Measurements from ENCODE around the gene DMRTB1. TPM values are rescaled to one million over a fixed set of nuclear protein-coding genes. Genes with fewer than 3 reads are reported as not detected.

The DMRTB1 gene
- total RNA-seq, 1 experiment from 2014 or later = not detected

DNA sequence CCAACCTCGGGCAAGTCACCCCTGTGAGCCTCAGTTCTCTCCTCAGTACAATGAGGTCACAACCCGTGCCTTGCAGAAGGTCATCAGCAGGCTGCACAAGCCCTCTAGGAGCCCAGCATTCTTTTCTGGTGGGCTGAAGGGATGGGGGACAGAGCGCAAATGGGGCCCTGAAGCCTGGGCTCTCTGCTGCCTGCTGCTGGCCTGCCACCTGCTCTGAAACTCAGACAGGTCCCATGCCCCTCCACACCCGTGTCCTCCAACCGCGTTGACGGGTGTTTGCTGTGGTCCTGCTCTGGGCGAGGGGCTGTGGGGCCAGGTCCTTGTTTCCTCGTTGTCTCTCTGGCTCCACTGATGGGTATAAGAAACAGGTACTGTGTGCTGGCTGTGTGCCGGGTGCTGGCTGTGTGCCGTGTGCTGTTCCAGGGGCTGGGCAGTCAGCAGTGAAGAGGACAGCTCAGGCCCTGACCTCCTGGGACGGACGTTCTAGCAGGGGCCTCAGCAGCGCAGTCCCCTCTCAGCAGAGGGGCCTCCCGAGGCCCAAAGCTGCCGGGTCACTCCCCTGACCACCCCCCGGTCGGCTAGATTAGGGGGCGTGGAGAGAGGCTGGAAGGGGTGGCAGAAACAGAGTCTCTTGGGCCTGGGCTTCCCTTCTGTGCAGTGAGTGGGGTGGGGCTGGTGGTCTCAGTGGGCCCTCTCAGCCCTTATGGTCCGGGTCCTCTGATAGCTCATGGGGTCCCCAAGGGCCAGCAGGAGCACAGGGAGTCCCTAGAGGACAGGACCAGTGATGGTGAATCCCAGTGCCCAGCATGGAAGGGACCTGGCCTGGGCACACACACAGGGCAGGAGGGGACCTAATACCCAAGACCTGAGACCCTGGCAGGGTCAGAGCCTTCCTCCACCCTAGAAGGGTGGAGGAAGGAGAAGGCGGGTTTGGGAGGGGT lies 42.1 kb downstream of the DMRTB1 start:
- peak; percentile 10; the same call in 1 of the 2 replicates for ATAC-seq

DNA sequence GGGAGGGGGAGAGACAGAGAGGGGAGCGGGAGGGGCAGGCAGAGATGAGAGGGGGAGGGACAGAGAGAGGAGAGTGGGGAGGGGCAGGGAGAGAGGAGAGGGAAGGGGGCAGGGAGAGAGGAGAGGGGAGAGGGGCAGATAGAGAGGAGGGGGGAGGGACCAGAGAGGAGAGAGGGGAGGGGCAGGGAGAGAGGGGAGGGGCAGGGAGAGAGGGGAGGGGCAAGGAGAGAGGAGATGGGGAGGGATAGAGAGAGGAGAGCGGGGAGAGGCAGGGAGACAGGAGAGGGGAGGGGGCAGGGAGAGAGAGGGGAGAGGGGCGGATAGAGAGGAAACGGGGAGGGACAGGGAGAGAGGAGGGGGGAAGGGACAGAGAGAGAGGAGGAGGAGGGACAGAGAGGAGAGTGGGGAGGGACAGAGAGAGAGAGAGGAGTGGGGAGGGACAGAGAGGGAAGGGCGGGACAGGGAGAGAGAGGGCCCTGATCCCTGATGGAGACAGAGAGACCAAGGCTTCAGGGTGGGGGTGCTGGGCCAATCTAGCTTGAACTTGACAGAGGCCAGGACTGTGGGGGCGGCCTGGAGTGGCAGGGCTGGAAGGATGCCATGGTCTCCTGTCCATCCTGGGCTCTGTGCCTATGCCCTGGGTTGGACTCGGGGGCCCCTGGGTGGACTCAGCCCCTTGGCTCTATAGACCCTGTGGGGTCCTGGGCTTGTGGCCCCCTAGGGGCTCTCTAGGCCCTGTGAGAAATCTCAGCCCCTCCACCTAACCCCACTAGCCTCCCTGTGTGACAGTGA lies 43.6 kb downstream of the DMRTB1 start:
- H3K4me3 ChIP-seq (ENCODE audit: low read depth in 2 of 2, low read length in 2 of 2) = no peak overlapping the region
- DNase-seq (ENCODE audit: low read depth, low spot score) (no peak), ATAC-seq (peak; percentile 59)
- H3K36me3 ChIP-seq (ENCODE audit: control insufficient read depth, insufficient read depth, low read length) = no peaks in the 10 kb centered on the region
- H3K27ac ChIP-seq (ENCODE audit: low read length) = no peak overlapping the region
- H3K27me3 ChIP-seq (ENCODE audit: control insufficient read depth, insufficient read depth, low read length) = no peaks in the 10 kb centered on the region
- no peak for TF ChIP-seq TCF7L2 (IDR thresholded peaks at IDR 0.05; ENCODE audit: low read depth, low read length)
- no peak for TF ChIP-seq POLR2AphosphoS5 (IDR thresholded peaks at IDR 0.05; ENCODE audit: low read depth, low read length)
- no peak for TF ChIP-seq SIN3A (IDR thresholded peaks at IDR 0.05; ENCODE audit: borderline replicate concordance, insufficient read depth, low read depth, low read length)
- TF ChIP-seq, protein P1, sequence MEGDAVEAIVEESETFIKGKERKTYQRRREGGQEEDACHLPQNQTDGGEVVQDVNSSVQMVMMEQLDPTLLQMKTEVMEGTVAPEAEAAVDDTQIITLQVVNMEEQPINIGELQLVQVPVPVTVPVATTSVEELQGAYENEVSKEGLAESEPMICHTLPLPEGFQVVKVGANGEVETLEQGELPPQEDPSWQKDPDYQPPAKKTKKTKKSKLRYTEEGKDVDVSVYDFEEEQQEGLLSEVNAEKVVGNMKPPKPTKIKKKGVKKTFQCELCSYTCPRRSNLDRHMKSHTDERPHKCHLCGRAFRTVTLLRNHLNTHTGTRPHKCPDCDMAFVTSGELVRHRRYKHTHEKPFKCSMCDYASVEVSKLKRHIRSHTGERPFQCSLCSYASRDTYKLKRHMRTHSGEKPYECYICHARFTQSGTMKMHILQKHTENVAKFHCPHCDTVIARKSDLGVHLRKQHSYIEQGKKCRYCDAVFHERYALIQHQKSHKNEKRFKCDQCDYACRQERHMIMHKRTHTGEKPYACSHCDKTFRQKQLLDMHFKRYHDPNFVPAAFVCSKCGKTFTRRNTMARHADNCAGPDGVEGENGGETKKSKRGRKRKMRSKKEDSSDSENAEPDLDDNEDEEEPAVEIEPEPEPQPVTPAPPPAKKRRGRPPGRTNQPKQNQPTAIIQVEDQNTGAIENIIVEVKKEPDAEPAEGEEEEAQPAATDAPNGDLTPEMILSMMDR (IDR thresholded peaks at IDR 0.05) = no peak
- TF ChIP-seq, protein P2, sequence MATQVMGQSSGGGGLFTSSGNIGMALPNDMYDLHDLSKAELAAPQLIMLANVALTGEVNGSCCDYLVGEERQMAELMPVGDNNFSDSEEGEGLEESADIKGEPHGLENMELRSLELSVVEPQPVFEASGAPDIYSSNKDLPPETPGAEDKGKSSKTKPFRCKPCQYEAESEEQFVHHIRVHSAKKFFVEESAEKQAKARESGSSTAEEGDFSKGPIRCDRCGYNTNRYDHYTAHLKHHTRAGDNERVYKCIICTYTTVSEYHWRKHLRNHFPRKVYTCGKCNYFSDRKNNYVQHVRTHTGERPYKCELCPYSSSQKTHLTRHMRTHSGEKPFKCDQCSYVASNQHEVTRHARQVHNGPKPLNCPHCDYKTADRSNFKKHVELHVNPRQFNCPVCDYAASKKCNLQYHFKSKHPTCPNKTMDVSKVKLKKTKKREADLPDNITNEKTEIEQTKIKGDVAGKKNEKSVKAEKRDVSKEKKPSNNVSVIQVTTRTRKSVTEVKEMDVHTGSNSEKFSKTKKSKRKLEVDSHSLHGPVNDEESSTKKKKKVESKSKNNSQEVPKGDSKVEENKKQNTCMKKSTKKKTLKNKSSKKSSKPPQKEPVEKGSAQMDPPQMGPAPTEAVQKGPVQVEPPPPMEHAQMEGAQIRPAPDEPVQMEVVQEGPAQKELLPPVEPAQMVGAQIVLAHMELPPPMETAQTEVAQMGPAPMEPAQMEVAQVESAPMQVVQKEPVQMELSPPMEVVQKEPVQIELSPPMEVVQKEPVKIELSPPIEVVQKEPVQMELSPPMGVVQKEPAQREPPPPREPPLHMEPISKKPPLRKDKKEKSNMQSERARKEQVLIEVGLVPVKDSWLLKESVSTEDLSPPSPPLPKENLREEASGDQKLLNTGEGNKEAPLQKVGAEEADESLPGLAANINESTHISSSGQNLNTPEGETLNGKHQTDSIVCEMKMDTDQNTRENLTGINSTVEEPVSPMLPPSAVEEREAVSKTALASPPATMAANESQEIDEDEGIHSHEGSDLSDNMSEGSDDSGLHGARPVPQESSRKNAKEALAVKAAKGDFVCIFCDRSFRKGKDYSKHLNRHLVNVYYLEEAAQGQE (IDR thresholded peaks at IDR 0.05; ENCODE audit: insufficient read depth in 1 of 2, low read depth in 2 of 2, low read length in 1 of 2) = no peak
- intact Hi-C loops (cut with micrococcal nuclease; ENCODE audit: unreplicated experiment) = no loop called here
- POLR2A ChIA-PET = no interaction called here
- CTCF ChIA-PET = no interaction called here
- in situ Hi-C loops (cut with HindIII; ENCODE audit: low pct_unique_long_range_greater_than_20kb, low sequenced_read_pairs) = no loop called here
- BruUV-seq (replicated peaks) = no TSS peak
- H3K9me3 ChIP-seq (ENCODE audit: control insufficient read depth, insufficient read depth, low read depth, low read length) = no peaks in the 10 kb centered on the region
- no peaks in the 10 kb centered on the region for H3K4me1 ChIP-seq (ENCODE audit: control insufficient read depth, insufficient read depth, low read length)

More for the DNA sequence above, 42.1 kb downstream of the DMRTB1 start:
- TF ChIP-seq POLR2AphosphoS5 (IDR thresholded peaks at IDR 0.05; ENCODE audit: low read depth, low read length) (no peak), SIN3A (IDR thresholded peaks at IDR 0.05; ENCODE audit: borderline replicate concordance, insufficient read depth, low read depth, low read length) (no peak), TCF7L2 (IDR thresholded peaks at IDR 0.05; ENCODE audit: low read depth, low read length) (no peak)
- TF ChIP-seq, protein P1 (IDR thresholded peaks at IDR 0.05) = no peak
- TF ChIP-seq, protein P2 (IDR thresholded peaks at IDR 0.05; ENCODE audit: insufficient read depth in 1 of 2, low read depth in 2 of 2, low read length in 1 of 2) = no peak
- H3K36me3 ChIP-seq (ENCODE audit: control insufficient read depth, insufficient read depth, low read length) = no peaks in the 10 kb centered on the region
- no peaks in the 10 kb centered on the region for H3K27me3 ChIP-seq (ENCODE audit: control insufficient read depth, insufficient read depth, low read length)
- no peak overlapping the region for H3K27ac ChIP-seq (ENCODE audit: low read length)
- CTCF ChIA-PET = no interaction called here
- H3K4me3 ChIP-seq (ENCODE audit: low read depth in 2 of 2, low read length in 2 of 2) = no peak overlapping the region
- intact Hi-C loops (cut with micrococcal nuclease; ENCODE audit: unreplicated experiment) (no loop called here), in situ Hi-C loops (cut with HindIII; ENCODE audit: low pct_unique_long_range_greater_than_20kb, low sequenced_read_pairs) (no loop called here)
- DNase-seq (ENCODE audit: low read depth, low spot score) = no peak
- no peaks in the 10 kb centered on the region for H3K9me3 ChIP-seq (ENCODE audit: control insufficient read depth, insufficient read depth, low read depth, low read length)
- BruUV-seq (replicated peaks) = no TSS peak
- no peaks in the 10 kb centered on the region for H3K4me1 ChIP-seq (ENCODE audit: control insufficient read depth, insufficient read depth, low read length)
- POLR2A ChIA-PET = no interaction called here
